Endodermal cell (in vitro differentiated cells): ENCODE results near the gene CASZ1. TPM values are rescaled to one million over a fixed set of nuclear protein-coding genes. Genes with fewer than 3 reads are reported as not detected.

Experiments used
- DNase-seq: peaks from one replicate; pipeline ENCODE4 v3.0.0-alpha.2; 2017
- H3K27ac ChIP-seq: 2 replicates; pipeline ENCODE4 v1.5.1; 2013; ENCODE audit warnings: mild to moderate bottlenecking, low read depth, low read length, moderate library complexity
- H3K27me3 ChIP-seq: 2 replicates; pipeline ENCODE4 v1.6.1; 2013; ENCODE audit warnings: mild to moderate bottlenecking, low read length, moderate library complexity; ENCODE audit not compliant: insufficient read depth, control insufficient read depth, poor library complexity, severe bottlenecking
- H3K36me3 ChIP-seq: 2 replicates; pipeline ENCODE4 v1.7.0; 2013; ENCODE audit warnings: mild to moderate bottlenecking, low read length, moderate library complexity; ENCODE audit not compliant: control insufficient read depth, insufficient read depth
- H3K4me1 ChIP-seq: one replicate; pipeline ENCODE4 v1.7.0; 2013; ENCODE audit warnings: low read length; ENCODE audit not compliant: control insufficient read depth, insufficient read depth
- H3K4me3 ChIP-seq: 2 replicates; pipeline ENCODE4 v1.5.1; 2013; ENCODE audit warnings: mild to moderate bottlenecking, low read length, moderate library complexity
- H3K9ac ChIP-seq: 2 replicates; pipeline ENCODE4 v1.6.1; 2013; ENCODE audit warnings: mild to moderate bottlenecking, low read length, moderate library complexity; ENCODE audit not compliant: poor library complexity, severe bottlenecking; ENCODE audit errors: extremely low read depth
- H3K9me3 ChIP-seq: 2 replicates; pipeline ENCODE4 v1.6.1; 2013; ENCODE audit warnings: mild to moderate bottlenecking, low read length, moderate library complexity; ENCODE audit not compliant: control insufficient read depth
- H3K27ac Mint-ChIP-seq: 2 replicates; pipeline ENCODE4 v1.8.0; 2020; ENCODE audit warnings: mixed read lengths
- H3K27me3 Mint-ChIP-seq: 2 replicates; pipeline ENCODE4 v1.8.0; 2021; ENCODE audit warnings: mild to moderate bottlenecking, mixed read lengths; ENCODE audit not compliant: insufficient read depth
- H3K36me3 Mint-ChIP-seq: 2 replicates; pipeline ENCODE4 v1.8.0; 2020; ENCODE audit warnings: low read depth, mixed read lengths
- H3K4me1 Mint-ChIP-seq: 2 replicates; pipeline ENCODE4 v1.8.0; 2020; ENCODE audit warnings: mixed read lengths
- H3K4me3 Mint-ChIP-seq: 2 replicates; pipeline ENCODE4 v1.8.0; 2020; ENCODE audit warnings: mild to moderate bottlenecking, moderate library complexity, mixed read lengths
- H3K9me3 Mint-ChIP-seq: 2 replicates; pipeline ENCODE4 v1.8.0; 2020; ENCODE audit warnings: mild to moderate bottlenecking, mixed read lengths
- WGBS, 2 experiments: methylation state at CpG; one replicate each; pipeline versions ENCODE4 v1.1.5 to v1.1.7; 2013; ENCODE audit warnings: missing lambda C conversion rate in 2 of 2, mixed read lengths in 1 of 2; ENCODE audit not compliant: insufficient coverage in 1 of 2, insufficient read length in 1 of 2; 5-methylcytosine and 5-hydroxymethylcytosine counted together
- total RNA-seq, 2 donors: library from RNA; stranded (reverse); fragmentation: NEBNext Ultra II Directional in 1 of 2; extraction: Animal tissue kit (Norgen Biotek cat#: 25700) in 1 of 2; gene quantifications; 2 replicates in 1 of 2; 3 replicates in 1 of 2; pipeline ENCODE4 v1.2.1, GENCODE V29; 2021
- TF ChIP-seq, protein P1 (sequence below): fragments of 200-600 bp; sonication (generic); conservative IDR thresholded peaks from 2 replicates; pipeline ENCODE4 v1.5.0; 2021; ENCODE audit warnings: antibody characterized with exemption, mild to moderate bottlenecking

CASZ1 gene
- total RNA-seq, 2 donors from 2014 or later, result 3.5 to 5.9 TPM

DNA sequence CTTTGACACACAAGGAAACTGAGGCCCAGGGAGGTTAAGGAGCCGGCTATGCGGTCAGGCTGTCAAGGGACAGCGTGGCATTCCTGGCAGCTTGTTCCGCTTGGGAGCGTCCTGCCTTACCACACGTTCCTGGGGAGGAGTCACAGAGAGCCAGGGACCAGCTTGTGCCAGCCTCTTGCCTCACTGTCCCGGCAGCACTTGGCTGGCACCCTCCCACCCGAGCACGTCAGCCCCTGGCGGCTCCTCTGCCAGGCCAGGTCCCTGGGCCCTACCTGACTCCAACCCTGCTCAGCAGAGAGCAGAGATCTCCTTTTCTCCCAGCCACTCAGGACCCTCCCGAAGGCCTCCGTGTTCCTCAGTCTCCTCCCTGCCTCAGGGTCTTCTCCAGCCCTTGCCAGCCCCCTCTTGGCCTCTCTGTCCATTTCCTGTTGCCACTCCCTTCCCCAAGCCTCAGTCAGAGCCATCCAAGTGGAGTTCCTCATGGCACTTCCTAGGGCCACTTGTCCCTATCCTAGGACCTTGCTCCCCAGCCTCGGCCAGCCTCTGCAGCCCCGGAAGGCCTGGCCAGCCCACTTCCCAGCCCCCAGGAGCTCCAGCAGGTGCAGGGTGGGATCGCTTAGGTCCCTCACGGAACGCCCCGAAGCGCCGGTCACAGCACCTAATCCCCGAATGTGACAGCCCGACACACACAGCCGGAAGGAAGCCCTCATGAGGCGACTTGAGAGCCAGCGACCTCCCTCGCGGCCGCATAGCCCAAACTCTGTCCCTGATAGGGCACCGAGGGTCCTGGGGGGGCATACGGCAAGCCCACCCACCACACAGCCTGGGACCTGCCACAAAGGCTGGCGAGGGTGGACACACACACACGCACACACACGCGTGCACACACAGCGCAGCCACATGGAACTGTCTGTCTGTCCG lies 130.3 kb downstream of the CASZ1 start:
- peaks cover 7% of the 10 kb centered on the region for H3K4me1 ChIP-seq
- H3K27me3 Mint-ChIP-seq, result no peaks in the 10 kb centered on the region

GRCh38 chr1:10665226-10665625 lies 131.2 kb downstream of the CASZ1 start:
- H3K27ac Mint-ChIP-seq, result no peak overlapping the region
- Histone ChIP-seq H3K9me3 (no peaks in the 10 kb centered on the region), H3K27ac (no peak overlapping the region), H3K4me1 (peaks cover 7% of the 10 kb centered on the region), H3K4me3 (no peak overlapping the region), H3K9ac (no peak overlapping the region), H3K27me3 (no peaks in the 10 kb centered on the region), H3K36me3 (no peaks in the 10 kb centered on the region)
- H3K36me3 Mint-ChIP-seq, result no peaks in the 10 kb centered on the region
- TF ChIP-seq, protein P1, sequence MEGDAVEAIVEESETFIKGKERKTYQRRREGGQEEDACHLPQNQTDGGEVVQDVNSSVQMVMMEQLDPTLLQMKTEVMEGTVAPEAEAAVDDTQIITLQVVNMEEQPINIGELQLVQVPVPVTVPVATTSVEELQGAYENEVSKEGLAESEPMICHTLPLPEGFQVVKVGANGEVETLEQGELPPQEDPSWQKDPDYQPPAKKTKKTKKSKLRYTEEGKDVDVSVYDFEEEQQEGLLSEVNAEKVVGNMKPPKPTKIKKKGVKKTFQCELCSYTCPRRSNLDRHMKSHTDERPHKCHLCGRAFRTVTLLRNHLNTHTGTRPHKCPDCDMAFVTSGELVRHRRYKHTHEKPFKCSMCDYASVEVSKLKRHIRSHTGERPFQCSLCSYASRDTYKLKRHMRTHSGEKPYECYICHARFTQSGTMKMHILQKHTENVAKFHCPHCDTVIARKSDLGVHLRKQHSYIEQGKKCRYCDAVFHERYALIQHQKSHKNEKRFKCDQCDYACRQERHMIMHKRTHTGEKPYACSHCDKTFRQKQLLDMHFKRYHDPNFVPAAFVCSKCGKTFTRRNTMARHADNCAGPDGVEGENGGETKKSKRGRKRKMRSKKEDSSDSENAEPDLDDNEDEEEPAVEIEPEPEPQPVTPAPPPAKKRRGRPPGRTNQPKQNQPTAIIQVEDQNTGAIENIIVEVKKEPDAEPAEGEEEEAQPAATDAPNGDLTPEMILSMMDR, result no peak
- H3K4me3 Mint-ChIP-seq, result no peak overlapping the region
- no peaks in the 10 kb centered on the region for H3K9me3 Mint-ChIP-seq
- H3K4me1 Mint-ChIP-seq, result peaks cover 6% of the 10 kb centered on the region
- no peaks in the 10 kb centered on the region for H3K27me3 Mint-ChIP-seq
- 95 to 98% methylated on average over 21 to 31 of the region's 31 CpGs for WGBS, 2 experiments
- no peak for DNase-seq

More for the DNA sequence above, 130.3 kb downstream of the CASZ1 start:
- Mint-ChIP-seq H3K4me1 (peaks cover 6% of the 10 kb centered on the region), H3K4me3 (no peak overlapping the region), H3K9me3 (no peaks in the 10 kb centered on the region), H3K36me3 (no peaks in the 10 kb centered on the region), H3K27ac (no peak overlapping the region)
- no peaks in the 10 kb centered on the region for H3K27me3 ChIP-seq
- no peak for DNase-seq
- no peaks in the 10 kb centered on the region for H3K9me3 ChIP-seq
- no peak overlapping the region for H3K4me3 ChIP-seq
- no peak overlapping the region for H3K9ac ChIP-seq
- TF ChIP-seq, protein P1, result no peak
- H3K36me3 ChIP-seq, result no peaks in the 10 kb centered on the region
- no peak overlapping the region for H3K27ac ChIP-seq
- WGBS, 2 experiments, result 92 to 93% methylated on average over 13 to 36 of the region's 36 CpGs

GRCh38 chr1:10664251-10664650 lies 132.2 kb downstream of the CASZ1 start:
- H3K4me1 ChIP-seq, result peaks cover 7% of the 10 kb centered on the region
- Mint-ChIP-seq H3K36me3 (no peaks in the 10 kb centered on the region), H3K27me3 (no peaks in the 10 kb centered on the region), H3K4me3 (no peak overlapping the region), H3K4me1 (peaks cover 6% of the 10 kb centered on the region), H3K9me3 (no peaks in the 10 kb centered on the region), H3K27ac (no peak overlapping the region)
- H3K27me3 ChIP-seq, result no peaks in the 10 kb centered on the region
- H3K36me3 ChIP-seq, result no peaks in the 10 kb centered on the region
- no peak overlapping the region for H3K4me3 ChIP-seq
- WGBS, 2 experiments, result 63 to 73% methylated on average over 13 to 15 of the region's 15 CpGs
- DNase-seq, result no peak
- H3K9ac ChIP-seq, result no peak overlapping the region
- no peak overlapping the region for H3K27ac ChIP-seq
- H3K9me3 ChIP-seq, result no peaks in the 10 kb centered on the region
- TF ChIP-seq, protein P1, result no peak
